Measurements from ENCODE around the gene SRXN1.

SRXN1 gene

DNA sequence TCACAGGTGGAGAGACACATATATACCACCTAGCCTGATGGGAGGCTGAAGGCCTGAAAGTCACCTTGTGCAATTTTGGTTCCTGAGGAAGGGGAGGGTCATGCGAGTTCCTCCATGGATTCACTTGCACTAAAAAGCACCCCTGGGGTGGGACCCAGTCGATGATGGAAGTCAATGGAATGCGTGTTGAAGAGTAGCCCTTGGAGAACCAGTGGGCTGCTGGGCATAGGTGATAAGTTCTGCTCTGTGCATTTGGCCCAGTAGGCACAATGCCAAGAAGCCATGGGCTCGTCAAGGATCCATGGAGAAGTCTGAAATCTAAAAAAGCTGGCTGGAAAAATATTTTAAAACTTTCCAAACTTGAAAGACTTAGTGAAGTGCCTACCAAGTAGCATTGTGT, 41.5 kb upstream of the SRXN1 start:
- TF ChIP-seq, protein P1, sequence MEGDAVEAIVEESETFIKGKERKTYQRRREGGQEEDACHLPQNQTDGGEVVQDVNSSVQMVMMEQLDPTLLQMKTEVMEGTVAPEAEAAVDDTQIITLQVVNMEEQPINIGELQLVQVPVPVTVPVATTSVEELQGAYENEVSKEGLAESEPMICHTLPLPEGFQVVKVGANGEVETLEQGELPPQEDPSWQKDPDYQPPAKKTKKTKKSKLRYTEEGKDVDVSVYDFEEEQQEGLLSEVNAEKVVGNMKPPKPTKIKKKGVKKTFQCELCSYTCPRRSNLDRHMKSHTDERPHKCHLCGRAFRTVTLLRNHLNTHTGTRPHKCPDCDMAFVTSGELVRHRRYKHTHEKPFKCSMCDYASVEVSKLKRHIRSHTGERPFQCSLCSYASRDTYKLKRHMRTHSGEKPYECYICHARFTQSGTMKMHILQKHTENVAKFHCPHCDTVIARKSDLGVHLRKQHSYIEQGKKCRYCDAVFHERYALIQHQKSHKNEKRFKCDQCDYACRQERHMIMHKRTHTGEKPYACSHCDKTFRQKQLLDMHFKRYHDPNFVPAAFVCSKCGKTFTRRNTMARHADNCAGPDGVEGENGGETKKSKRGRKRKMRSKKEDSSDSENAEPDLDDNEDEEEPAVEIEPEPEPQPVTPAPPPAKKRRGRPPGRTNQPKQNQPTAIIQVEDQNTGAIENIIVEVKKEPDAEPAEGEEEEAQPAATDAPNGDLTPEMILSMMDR (IDR thresholded peaks at IDR 0.05), result no peak

DNA sequence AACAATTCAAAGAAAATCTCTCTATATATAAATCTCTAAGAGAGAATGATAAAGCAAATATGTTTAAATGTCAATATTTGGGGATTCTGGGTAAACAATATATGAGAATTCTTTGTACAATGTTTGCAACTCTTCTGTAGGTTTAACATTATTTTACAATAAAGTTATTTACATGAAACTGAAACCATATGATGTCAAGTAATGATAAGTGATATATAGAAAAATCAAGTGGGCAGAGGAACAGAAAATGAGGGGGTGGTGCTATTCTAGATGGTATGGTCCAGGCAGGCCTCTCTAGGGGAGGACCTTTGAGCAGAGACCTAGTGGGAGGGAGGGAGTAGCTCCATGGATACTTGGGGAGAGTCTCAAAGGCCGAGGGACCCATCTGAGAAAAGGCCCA, 39.0 kb upstream of the SRXN1 start:
- TF ChIP-seq, protein P1 (IDR thresholded peaks at IDR 0.05), result no peak

DNA sequence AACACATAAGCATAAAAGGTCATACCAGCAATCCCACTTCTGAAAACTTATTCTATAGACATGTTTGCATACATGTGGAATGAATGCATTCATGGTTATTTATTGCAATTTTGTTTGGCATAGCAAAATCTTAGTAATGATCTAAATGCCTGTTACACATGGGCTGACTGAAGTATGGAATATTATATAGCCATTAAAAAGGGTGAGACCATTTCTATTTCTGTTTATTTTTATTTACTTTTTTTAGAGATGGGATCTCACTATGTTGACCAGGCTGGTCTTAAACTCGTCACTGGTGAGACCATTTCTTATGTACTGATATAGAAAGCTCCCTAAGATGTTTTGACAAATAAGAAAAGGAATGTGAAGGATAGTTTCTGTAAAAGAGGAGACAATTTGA, 36.9 kb upstream of the SRXN1 start:
- TF ChIP-seq, protein P1 (IDR thresholded peaks at IDR 0.05), result no peak

DNA sequence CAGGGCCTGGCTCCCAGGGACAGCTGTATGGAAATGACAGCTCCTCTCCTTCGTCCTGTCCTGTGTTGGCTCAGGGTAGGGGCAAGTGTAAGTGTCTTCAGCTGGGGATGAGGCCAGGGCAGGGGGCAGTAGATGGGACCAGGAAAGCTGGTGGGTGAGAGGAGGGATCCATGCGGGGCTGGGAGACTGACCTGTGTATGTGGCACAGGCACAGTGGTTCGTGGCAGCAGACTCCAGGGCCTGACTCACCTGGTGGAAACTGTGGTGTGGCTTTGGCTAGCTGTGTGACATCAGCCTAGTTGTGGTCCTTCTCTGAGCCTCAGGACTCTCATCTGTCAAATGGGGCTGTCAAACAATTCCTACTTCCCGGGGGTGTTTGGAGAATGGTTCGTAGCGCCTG, 36.3 kb upstream of the SRXN1 start:
- TF ChIP-seq, protein P1 (IDR thresholded peaks at IDR 0.05), result no peak

DNA sequence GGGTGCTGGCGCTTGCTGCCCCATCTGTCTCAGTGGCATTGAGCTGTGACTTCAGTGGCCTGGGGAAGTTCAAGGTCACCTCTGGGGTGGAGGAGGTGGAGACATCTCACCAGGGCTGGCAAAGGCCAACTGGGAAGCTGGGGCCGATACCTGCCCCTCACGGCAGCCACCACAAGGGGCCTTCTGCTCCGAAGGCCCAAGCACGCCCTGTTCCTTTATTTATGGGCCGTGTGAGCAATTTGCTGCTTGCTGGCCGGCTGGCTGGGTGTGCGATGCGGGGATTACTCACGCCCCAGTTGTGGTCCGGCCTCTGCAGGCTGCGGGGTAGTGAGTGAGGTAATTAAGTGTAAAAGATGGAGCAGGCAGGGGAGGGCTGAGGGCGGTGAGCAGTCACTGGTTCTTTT, 35.8 kb upstream of the SRXN1 start:
- TF ChIP-seq, protein P1 (IDR thresholded peaks at IDR 0.05), result no peak

DNA sequence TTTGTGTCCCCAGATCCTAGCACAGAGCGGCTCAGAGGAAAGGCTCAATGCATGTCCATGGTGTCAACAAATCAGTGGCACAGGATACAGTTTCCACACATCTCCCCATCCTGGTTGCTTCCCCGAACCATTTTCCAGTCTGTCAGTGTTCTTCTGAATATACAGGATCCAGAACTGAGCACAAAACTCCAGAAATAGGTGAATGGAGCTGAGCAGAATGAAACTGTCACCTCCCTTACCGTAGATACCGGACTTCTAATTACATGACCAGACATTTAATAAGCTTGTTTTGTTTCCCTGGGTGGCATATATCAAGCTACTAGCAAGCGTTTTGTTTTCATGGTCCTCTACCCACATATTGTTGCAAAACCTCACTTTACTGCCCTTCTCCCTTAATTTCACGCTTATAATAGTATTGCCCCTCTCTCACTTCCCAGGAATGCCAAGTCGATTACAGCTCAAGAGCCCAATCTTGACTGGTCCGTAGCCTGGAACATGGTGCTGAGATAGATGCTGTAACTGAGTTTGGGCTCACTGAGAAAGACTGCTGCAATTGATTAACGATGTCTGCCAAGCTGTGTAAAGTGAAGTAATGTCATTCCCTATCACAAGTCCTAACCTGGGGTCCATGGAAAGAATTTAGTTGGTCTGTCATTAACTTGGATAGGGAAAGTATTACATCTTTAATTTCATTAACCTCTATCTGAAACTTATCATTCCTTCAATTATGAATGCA, 34.6 kb upstream of the SRXN1 start:
- TF ChIP-seq, protein P1 (IDR thresholded peaks at IDR 0.05), result no peak

DNA sequence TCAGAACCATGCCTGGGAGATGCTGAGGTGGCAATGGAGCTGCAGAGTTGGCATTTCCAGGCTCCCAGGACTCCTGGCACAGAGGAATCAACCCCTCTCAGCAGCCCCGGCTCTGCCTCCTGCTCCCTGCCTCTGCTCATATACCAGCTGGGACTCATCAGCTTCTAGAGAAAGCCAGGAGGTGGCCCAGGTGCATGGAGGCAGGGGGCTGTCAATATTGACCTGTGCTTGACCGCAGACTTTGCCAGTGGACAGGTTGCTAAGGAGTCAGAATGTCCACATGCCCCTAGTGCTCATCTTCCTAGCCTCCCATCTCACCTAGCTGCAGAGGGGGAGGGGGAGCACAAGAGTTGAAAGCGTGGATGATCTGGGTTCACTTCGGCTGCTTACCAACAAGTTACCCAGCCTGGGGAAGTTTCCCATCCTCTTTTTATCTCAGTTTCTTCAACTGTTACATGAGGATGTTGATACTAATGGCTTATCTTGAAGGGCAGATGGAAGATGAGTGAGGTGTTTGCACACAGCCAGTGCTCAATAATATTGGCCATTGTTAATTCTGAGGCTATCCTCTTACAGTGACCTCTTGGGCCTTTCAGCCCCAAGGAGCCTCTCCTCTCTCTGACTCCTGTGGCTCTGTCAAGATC, 31.8 kb upstream of the SRXN1 start:
- TF ChIP-seq, protein P1 (IDR thresholded peaks at IDR 0.05), result no peak
